Measurements from ENCODE around the gene GABPB2. TPM values are rescaled to one million over a fixed set of nuclear protein-coding genes. Genes with fewer than 3 reads are reported as not detected.

Gene GABPB2
- total RNA-seq, 1 experiment from 2014 or later: 12.5 TPM

DNA sequence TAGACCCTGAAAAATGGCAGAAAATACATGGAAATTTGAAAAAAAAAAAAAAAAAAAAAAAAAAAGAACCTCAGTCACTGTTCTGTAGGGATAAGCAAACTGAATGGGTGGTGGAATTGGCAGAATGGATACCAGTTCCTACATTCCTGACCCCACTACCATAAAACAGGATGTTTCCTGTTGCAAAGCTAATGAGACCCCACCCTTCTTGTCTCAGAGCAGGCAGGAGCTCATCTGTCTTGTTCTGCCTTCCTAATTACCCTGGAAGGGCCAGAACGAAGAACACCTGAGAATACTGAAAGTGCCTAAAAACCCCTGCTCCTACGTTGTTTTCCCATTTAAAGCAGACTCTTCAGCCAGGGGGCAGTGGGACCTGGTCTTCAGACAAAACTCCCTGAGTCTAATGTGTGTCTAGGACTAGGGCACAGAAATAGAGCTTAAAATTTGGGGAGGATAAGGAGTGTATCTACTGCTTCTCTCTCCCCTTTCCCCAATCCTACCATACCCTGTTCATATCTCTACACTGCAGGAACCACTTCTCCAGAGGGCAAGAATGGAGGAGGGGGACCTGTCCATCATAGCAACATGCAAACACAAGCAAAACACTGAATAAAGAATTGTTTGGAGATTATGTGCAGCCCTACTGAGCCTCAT, 19.1 kb upstream of the GABPB2 start:
- intact Hi-C loops (cut with micrococcal nuclease; ENCODE audit: unreplicated experiment): no loop called here
- Histone ChIP-seq H3K4me3 (ENCODE audit: low read depth, low read length, poor library complexity, severe bottlenecking) (no peak overlapping the region), H3K27ac (ENCODE audit: low read depth, low read length, poor library complexity, severe bottlenecking) (no peak overlapping the region), H3K36me3 (ENCODE audit: insufficient read depth, low read length, poor library complexity, severe bottlenecking) (peaks cover 44% of the 10 kb centered on the region), H3K9me3 (ENCODE audit: low read depth, low read length, poor library complexity, severe bottlenecking) (no peaks in the 10 kb centered on the region), H3K4me1 (ENCODE audit: insufficient read depth, low read length, poor library complexity, severe bottlenecking) (peaks cover 4% of the 10 kb centered on the region), H3K27me3 (replicated peaks; ENCODE audit: insufficient read depth, low read depth, low read length, poor library complexity) (no peaks in the 10 kb centered on the region)
- ChIA-PET POLR2A (ENCODE audit: low non-redundant PET) (no interaction called here), CTCF (no interaction called here)
- no TSS peak for BruUV-seq (replicated peaks)
- TF ChIP-seq, protein P1, sequence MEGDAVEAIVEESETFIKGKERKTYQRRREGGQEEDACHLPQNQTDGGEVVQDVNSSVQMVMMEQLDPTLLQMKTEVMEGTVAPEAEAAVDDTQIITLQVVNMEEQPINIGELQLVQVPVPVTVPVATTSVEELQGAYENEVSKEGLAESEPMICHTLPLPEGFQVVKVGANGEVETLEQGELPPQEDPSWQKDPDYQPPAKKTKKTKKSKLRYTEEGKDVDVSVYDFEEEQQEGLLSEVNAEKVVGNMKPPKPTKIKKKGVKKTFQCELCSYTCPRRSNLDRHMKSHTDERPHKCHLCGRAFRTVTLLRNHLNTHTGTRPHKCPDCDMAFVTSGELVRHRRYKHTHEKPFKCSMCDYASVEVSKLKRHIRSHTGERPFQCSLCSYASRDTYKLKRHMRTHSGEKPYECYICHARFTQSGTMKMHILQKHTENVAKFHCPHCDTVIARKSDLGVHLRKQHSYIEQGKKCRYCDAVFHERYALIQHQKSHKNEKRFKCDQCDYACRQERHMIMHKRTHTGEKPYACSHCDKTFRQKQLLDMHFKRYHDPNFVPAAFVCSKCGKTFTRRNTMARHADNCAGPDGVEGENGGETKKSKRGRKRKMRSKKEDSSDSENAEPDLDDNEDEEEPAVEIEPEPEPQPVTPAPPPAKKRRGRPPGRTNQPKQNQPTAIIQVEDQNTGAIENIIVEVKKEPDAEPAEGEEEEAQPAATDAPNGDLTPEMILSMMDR (conservative IDR thresholded peaks at IDR 0.05; ENCODE audit: low read depth, low read length): no peak
- no peak for TF ChIP-seq EZH2 (IDR thresholded peaks at IDR 0.05; ENCODE audit: borderline replicate concordance, low read depth, low read length, poor library complexity, severe bottlenecking)
- no peak for DNase-seq (ENCODE audit: low spot score)

DNA sequence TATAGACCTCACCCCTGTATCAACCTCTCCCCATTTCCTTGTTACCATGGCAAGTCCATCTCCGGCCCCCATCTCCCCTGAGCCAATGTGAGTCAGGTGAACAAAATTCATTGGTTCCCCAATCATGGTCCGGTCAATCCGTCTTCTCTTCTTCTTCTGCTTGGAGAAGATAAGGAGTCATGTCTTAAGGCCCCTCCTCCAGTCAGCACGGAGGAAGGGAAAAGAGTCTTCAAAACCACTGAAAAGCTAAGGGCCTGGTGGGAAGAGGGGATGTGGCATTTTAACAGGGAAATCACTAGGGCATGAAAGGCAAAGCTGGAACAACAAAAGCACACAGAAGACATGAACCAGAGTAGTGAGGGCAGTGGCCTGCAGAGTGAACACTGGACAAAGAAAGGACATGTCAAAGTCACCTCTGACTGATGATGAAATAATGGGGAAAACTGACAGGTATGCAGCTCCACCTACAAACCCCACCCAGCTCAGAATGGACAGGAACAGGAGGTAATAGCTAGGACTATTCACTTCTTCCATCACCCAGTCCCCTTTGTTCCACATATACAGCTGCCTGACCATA, 15.5 kb upstream of the GABPB2 start:
- CTCF ChIA-PET: no interaction called here
- peaks cover 49% of the 10 kb centered on the region for H3K36me3 ChIP-seq (ENCODE audit: insufficient read depth, low read length, poor library complexity, severe bottlenecking)

DNA sequence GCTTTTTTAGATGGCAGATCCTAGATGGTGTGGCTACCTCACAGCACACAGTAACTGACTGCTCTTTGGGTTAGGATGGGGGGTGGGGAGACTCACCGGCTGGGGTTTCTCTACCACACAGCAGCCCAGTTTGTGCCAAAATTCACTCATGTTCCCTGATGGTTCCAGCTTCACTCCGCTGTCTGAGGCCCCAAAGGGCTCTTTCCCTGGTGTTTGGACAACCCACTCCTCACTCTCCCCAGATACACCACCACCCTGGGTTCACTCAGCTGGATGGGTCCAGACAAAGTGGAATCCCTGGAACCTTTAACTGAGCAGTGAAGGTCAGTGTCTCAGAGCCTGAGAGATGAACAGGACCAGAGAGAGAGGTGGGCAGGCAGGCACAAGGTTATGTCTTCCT, 15.0 kb upstream of the GABPB2 start:
- H3K36me3 ChIP-seq (ENCODE audit: insufficient read depth, low read length, poor library complexity, severe bottlenecking): peaks cover 49% of the 10 kb centered on the region
- H3K4me3 ChIP-seq (ENCODE audit: low read depth, low read length, poor library complexity, severe bottlenecking): no peak overlapping the region
- no peak for DNase-seq (ENCODE audit: low spot score)
- no TSS peak for BruUV-seq (replicated peaks)
- no peaks in the 10 kb centered on the region for H3K9me3 ChIP-seq (ENCODE audit: low read depth, low read length, poor library complexity, severe bottlenecking)
- intact Hi-C loops (cut with micrococcal nuclease; ENCODE audit: unreplicated experiment): no loop called here
- TF ChIP-seq, protein P1 (conservative IDR thresholded peaks at IDR 0.05; ENCODE audit: low read depth, low read length): no peak
- no peak for TF ChIP-seq EZH2 (IDR thresholded peaks at IDR 0.05; ENCODE audit: borderline replicate concordance, low read depth, low read length, poor library complexity, severe bottlenecking)
- POLR2A ChIA-PET (ENCODE audit: low non-redundant PET): no interaction called here
- peaks cover 10% of the 10 kb centered on the region for H3K4me1 ChIP-seq (ENCODE audit: insufficient read depth, low read length, poor library complexity, severe bottlenecking)
- CTCF ChIA-PET: no interaction called here
- no peak overlapping the region for H3K27ac ChIP-seq (ENCODE audit: low read depth, low read length, poor library complexity, severe bottlenecking)
- H3K27me3 ChIP-seq (replicated peaks; ENCODE audit: insufficient read depth, low read depth, low read length, poor library complexity): no peaks in the 10 kb centered on the region

More for the DNA sequence above, 15.5 kb upstream of the GABPB2 start:
- POLR2A ChIA-PET (ENCODE audit: low non-redundant PET): no interaction called here
- no peaks in the 10 kb centered on the region for H3K27me3 ChIP-seq (replicated peaks; ENCODE audit: insufficient read depth, low read depth, low read length, poor library complexity)
- DNase-seq (ENCODE audit: low spot score): no peak
- H3K4me1 ChIP-seq (ENCODE audit: insufficient read depth, low read length, poor library complexity, severe bottlenecking): peaks cover 10% of the 10 kb centered on the region
- no peak for TF ChIP-seq EZH2 (IDR thresholded peaks at IDR 0.05; ENCODE audit: borderline replicate concordance, low read depth, low read length, poor library complexity, severe bottlenecking)
- TF ChIP-seq, protein P1 (conservative IDR thresholded peaks at IDR 0.05; ENCODE audit: low read depth, low read length): no peak
- no peak overlapping the region for H3K27ac ChIP-seq (ENCODE audit: low read depth, low read length, poor library complexity, severe bottlenecking)
- H3K4me3 ChIP-seq (ENCODE audit: low read depth, low read length, poor library complexity, severe bottlenecking): no peak overlapping the region
- BruUV-seq (replicated peaks): no TSS peak
- no peaks in the 10 kb centered on the region for H3K9me3 ChIP-seq (ENCODE audit: low read depth, low read length, poor library complexity, severe bottlenecking)
- intact Hi-C loops (cut with micrococcal nuclease; ENCODE audit: unreplicated experiment): no loop called here
